ENCODE data around the gene PKIG. TPM values are rescaled to one million over a fixed set of nuclear protein-coding genes. Genes with fewer than 3 reads are reported as not detected.
A peak's percentile ranks its signal among the peaks of the same experiment; 100 is the strongest.
"Not testable (repeated sequence)": the region's sequence is repeated elsewhere in the genome, so short reads cannot be mapped to it uniquely, and the experiment has no call there.

Gene PKIG
- total RNA-seq, 4 donors from 2014 or later = 305 to 398 (median 357) TPM

- WGBS = no CpG with 5 or more reads among the region's 33 CpGs
- Histone ChIP-seq H3K4me3 (peak overlapping the region; percentile 74 to 87 (median 82)), H3K9me3 (no peaks in the 10 kb centered on the region), H3K27ac (replicated peaks in 1 of 4) (peak overlapping the region; percentile 77 to 88 (median 82)), H3K36me3 (no peaks in the 10 kb centered on the region), H3K27me3 (no peaks in the 10 kb centered on the region), H3K4me1 (peaks cover 31 to 50% (median 44%) of the 10 kb centered on the region in 4 donors)
- no peak for TF ChIP-seq CTCF (IDR thresholded peaks at IDR 0.05)
- no peak for TF ChIP-seq EP300 (IDR thresholded peaks at IDR 0.05)
- TF ChIP-seq POLR2A (IDR thresholded peaks at IDR 0.05; ENCODE audit: low read depth) = no peak
- no peak for TF ChIP-seq POLR2AphosphoS5 (IDR thresholded peaks at IDR 0.05)
- no peak for DNase-seq (ENCODE audit: extremely low spot score)
- intact Hi-C loops (cut with DNase I) = no loop called here
These were observed 69.0 kb downstream of the PKIG start for GRCh38 chr20:44651434-44651683.

GRCh38 chr20:44651684-44652423 is 69.5 kb downstream of the PKIG start, which contains the start of gene ADA:
ADA (minus strand) TSS chr20:44651699; CDS start chr20:44651607, 92 bp downstream.
- DNase-seq (ENCODE audit: extremely low spot score) = no peak
- H3K4me1 ChIP-seq = peaks cover 26 to 45% (median 39%) of the 10 kb centered on the region in 4 donors
- no peaks in the 10 kb centered on the region for H3K9me3 ChIP-seq
- 0% methylated on average over 22 of the region's 68 CpGs for WGBS
- no peak for TF ChIP-seq POLR2A (IDR thresholded peaks at IDR 0.05; ENCODE audit: low read depth)
- peak; percentile 43 to 74 for TF ChIP-seq POLR2AphosphoS5 (IDR thresholded peaks at IDR 0.05)
- TF ChIP-seq CTCF (IDR thresholded peaks at IDR 0.05) = peak in 1 of 3 experiments; percentile 13
- no peaks in the 10 kb centered on the region for H3K36me3 ChIP-seq
- H3K4me3 ChIP-seq = peak within 1 kb of the TSS; percentile 74 to 87 (median 82)
- no peaks in the 10 kb centered on the region for H3K27me3 ChIP-seq
- H3K27ac ChIP-seq (replicated peaks in 1 of 4) = peak within 1 kb of the TSS; percentile 77 to 88 (median 82)
- intact Hi-C loops (cut with DNase I) = no loop called here

- H3K36me3 ChIP-seq = no peaks in the 10 kb centered on the region
- H3K4me3 ChIP-seq = no peak overlapping the region
- intact Hi-C loops (cut with DNase I) = no loop called here
- no peak for DNase-seq (ENCODE audit: extremely low spot score)
- WGBS = 67% methylated on average over 2 of the region's 2 CpGs
- peaks cover 20 to 34% (median 27%) of the 10 kb centered on the region in 4 donors for H3K4me1 ChIP-seq
- no peak overlapping the region for H3K27ac ChIP-seq (replicated peaks in 1 of 4)
- no peaks in the 10 kb centered on the region for H3K27me3 ChIP-seq
- no peak for TF ChIP-seq CTCF (IDR thresholded peaks at IDR 0.05)
- TF ChIP-seq POLR2A (IDR thresholded peaks at IDR 0.05; ENCODE audit: low read depth) = no peak
- no peak for TF ChIP-seq POLR2AphosphoS5 (IDR thresholded peaks at IDR 0.05)
- no peak for TF ChIP-seq EP300 (IDR thresholded peaks at IDR 0.05)
- H3K9me3 ChIP-seq = no peaks in the 10 kb centered on the region
These were observed 71.2 kb downstream of the PKIG start for GRCh38 chr20:44653546-44653945.

- H3K9me3 ChIP-seq; intact Hi-C loops (cut with DNase I); DNase-seq (ENCODE audit: extremely low spot score); H3K27ac ChIP-seq (replicated peaks in 1 of 4); H3K4me3 ChIP-seq; H3K27me3 ChIP-seq; H3K36me3 ChIP-seq: not testable (repeated sequence)
- peaks cover 16 to 29% (median 25%) of the 10 kb centered on the region in 4 donors for H3K4me1 ChIP-seq
- WGBS = 94% methylated on average over 5 of the region's 5 CpGs
These were observed 71.8 kb downstream of the PKIG start for GRCh38 chr20:44654210-44654609.

- intact Hi-C loops (cut with DNase I) = no loop called here
- DNase-seq (ENCODE audit: extremely low spot score) = no peak
- Histone ChIP-seq H3K27me3 (no peaks in the 10 kb centered on the region), H3K27ac (replicated peaks in 1 of 4) (no peak overlapping the region), H3K4me3 (no peak overlapping the region), H3K4me1 (peaks cover 7 to 13% (median 8%) of the 10 kb centered on the region in 4 donors), H3K36me3 (no peaks in the 10 kb centered on the region), H3K9me3 (no peaks in the 10 kb centered on the region)
- no peak for TF ChIP-seq POLR2A (IDR thresholded peaks at IDR 0.05; ENCODE audit: low read depth)
- no peak for TF ChIP-seq POLR2AphosphoS5 (IDR thresholded peaks at IDR 0.05)
- 74% methylated on average over 3 of the region's 3 CpGs for WGBS
These were observed 74.1 kb downstream of the PKIG start for GRCh38 chr20:44656448-44656847.

GRCh38 chr20:44657875-44658274 is 75.5 kb downstream of the PKIG start:
- Histone ChIP-seq H3K36me3 (no peaks in the 10 kb centered on the region), H3K4me3 (no peak overlapping the region), H3K27ac (replicated peaks in 1 of 4) (no peak overlapping the region), H3K9me3 (no peaks in the 10 kb centered on the region), H3K4me1 (peaks cover 4 to 7% (median 5%) of the 10 kb centered on the region in 4 donors), H3K27me3 (no peaks in the 10 kb centered on the region)
- DNase-seq (ENCODE audit: extremely low spot score) = no peak
- intact Hi-C loops (cut with DNase I) = no loop called here
- 100% methylated on average over 2 of the region's 2 CpGs for WGBS
- no peak for TF ChIP-seq CTCF (IDR thresholded peaks at IDR 0.05)

Data from esophagus muscularis mucosa (tissue), 4 donors.